Kidney (tissue), 14 donors: ENCODE measurements around the gene PPT1. TPM values are rescaled to one million over a fixed set of nuclear protein-coding genes. Genes with fewer than 3 reads are reported as not detected.

Experiments
- DNase-seq, 5 donors: peaks; one replicate each; pipeline ENCODE4 v3.0.0-alpha.2; 2013 to 2020
- FAIRE-seq: peaks from 2 replicates; lab custom pipeline; 2012; peaks lifted over from hg19 to GRCh38; lab: Jason Lieb, UNC
- H3K27ac ChIP-seq, 2 donors: one replicate each; pipeline ENCODE4 v1.7.0; 2013; ENCODE audit warnings: low read depth in 2 of 2, low read length in 2 of 2, inconsistent platforms in 1 of 2
- H3K27me3 ChIP-seq: one replicate; pipeline ENCODE4 v1.7.1; 2013; ENCODE audit warnings: low read length, inconsistent platforms; ENCODE audit not compliant: control insufficient read depth, insufficient read depth
- H3K36me3 ChIP-seq, 3 donors: one replicate each; pipeline versions ENCODE4 v1.7.0 to v1.7.1; 2013; ENCODE audit warnings: low read length in 3 of 3, control low read depth in 1 of 3, inconsistent platforms in 1 of 3; ENCODE audit not compliant: insufficient read depth in 3 of 3, control insufficient read depth in 2 of 3
- H3K4me1 ChIP-seq, 3 donors: one replicate each; pipeline versions ENCODE4 v1.7.0 to v1.7.1; 2013; ENCODE audit warnings: low read length in 3 of 3, inconsistent platforms in 1 of 3, low read depth in 1 of 3; ENCODE audit not compliant: control insufficient read depth in 2 of 3, insufficient read depth in 2 of 3
- H3K4me3 ChIP-seq, 3 donors: one replicate each; pipeline versions ENCODE4 v1.7.0 to v1.8.1; 2013; ENCODE audit warnings: low read length in 3 of 3, control low read depth in 1 of 3, inconsistent platforms in 1 of 3
- H3K9ac ChIP-seq, 3 donors: one replicate each; pipeline versions ENCODE4 v1.7.0 to v1.7.1; 2013; ENCODE audit warnings: low read length in 3 of 3, control low read depth in 1 of 3, inconsistent platforms in 1 of 3
- H3K9me3 ChIP-seq, 3 donors: one replicate each; pipeline versions ENCODE4 v1.7.0 to v1.7.1; 2013; ENCODE audit warnings: low read length in 3 of 3, control low read depth in 1 of 3, inconsistent platforms in 1 of 3; ENCODE audit not compliant: control insufficient read depth in 2 of 3, insufficient read depth in 1 of 3
- intact Hi-C: fragments of 100-400 bp; cut with DNase I; formaldehyde crosslinking; loops from one replicate; pipeline ENCODE4 v1.11.1; 2022
- polyA plus RNA-seq: library from polyadenylated mRNA; stranded (reverse); fragments of 350-450 nt; fragmentation: Illumina TruSeq; extraction: RNeasy Lipid Tissue Mini Kit (QIAGEN cat#74804); gene quantifications from one replicate; pipeline ENCODE4 v1.2.3, GENCODE V29; 2014; ENCODE audit warnings: low read depth, low replicate concordance; ENCODE audit not compliant: insufficient read depth
- total RNA-seq: library from RNA; stranded (reverse); fragmentation: NEBNext Ultra II Directional; extraction: Animal tissue kit (Norgen Biotek cat#: 25700); gene quantifications from one replicate; pipeline ENCODE4 v1.2.1, GENCODE V29; 2021
- TF ChIP-seq, protein P1 (sequence below): IDR thresholded peaks from 3 replicates; pipeline ENCODE4 v1.5.1; 2012; ENCODE audit warnings: mild to moderate bottlenecking, moderate library complexity, borderline replicate concordance; ENCODE audit not compliant: insufficient read depth; ENCODE audit errors: extremely low read depth
- donor health status: control.
- donor health status: control.
- donor health status: control.
- donor health status: control.
- donor health status: control.
- donor health status: DM: yes; HTN: yes; CAD: no.
- donor health status: Normal renal cell carcinoma (clear cell type).

The PPT1 gene
- total and polyA plus RNA-seq, 2 donors from 2014 or later, result 95.5 to 110 TPM

DNA sequence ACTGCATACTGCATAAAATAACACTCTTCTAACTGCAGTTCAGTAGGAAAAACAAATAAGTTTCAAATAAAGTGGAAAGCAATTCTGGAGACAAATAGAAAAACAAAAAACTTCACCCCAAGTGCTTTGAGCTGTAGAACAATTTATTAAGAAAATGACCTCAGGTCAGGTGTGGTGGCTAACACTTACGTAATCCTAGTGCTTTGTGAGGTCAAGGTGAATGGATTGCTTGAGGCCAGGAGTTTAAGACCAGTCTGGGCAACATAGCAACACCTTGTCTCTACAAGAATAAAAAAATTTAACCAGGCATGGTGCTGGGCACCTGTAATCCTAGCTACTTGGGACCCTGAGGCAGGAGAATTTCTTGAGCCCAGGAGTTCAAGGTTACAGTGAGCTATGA is 5.0 kb upstream of the PPT1 start:
- Histone ChIP-seq H3K27me3 (no peaks in the 10 kb centered on the region), H3K4me3 (no peak overlapping the region), H3K9me3 (no peaks in the 10 kb centered on the region), H3K27ac (no peak overlapping the region), H3K4me1 (peaks cover 0 to 4% (median 0%) of the 10 kb centered on the region in 3 donors), H3K9ac (no peak overlapping the region), H3K36me3 (no peaks in the 10 kb centered on the region)
- intact Hi-C loops, result no loop called here
- no peak for DNase-seq
- TF ChIP-seq, protein P1, sequence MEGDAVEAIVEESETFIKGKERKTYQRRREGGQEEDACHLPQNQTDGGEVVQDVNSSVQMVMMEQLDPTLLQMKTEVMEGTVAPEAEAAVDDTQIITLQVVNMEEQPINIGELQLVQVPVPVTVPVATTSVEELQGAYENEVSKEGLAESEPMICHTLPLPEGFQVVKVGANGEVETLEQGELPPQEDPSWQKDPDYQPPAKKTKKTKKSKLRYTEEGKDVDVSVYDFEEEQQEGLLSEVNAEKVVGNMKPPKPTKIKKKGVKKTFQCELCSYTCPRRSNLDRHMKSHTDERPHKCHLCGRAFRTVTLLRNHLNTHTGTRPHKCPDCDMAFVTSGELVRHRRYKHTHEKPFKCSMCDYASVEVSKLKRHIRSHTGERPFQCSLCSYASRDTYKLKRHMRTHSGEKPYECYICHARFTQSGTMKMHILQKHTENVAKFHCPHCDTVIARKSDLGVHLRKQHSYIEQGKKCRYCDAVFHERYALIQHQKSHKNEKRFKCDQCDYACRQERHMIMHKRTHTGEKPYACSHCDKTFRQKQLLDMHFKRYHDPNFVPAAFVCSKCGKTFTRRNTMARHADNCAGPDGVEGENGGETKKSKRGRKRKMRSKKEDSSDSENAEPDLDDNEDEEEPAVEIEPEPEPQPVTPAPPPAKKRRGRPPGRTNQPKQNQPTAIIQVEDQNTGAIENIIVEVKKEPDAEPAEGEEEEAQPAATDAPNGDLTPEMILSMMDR, result no peak
- no peak for FAIRE-seq

DNA sequence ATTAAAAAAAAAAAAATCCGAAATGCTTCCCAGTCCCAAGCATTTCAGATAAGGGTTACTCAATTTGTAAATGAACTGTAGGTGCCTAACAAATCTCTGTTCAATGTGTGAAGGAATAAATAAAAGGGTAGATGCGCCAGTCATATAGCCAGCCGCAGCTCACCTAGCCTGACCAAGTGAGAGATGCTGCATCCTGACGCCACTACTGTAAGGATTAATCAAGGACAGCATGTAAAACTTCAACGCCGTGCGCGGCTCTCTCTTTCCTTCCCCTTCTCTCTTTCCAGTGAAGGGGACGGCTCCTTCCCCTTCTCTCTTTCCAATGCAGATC is 441 bp downstream of the PPT1 start:
- Histone ChIP-seq H3K27me3 (no peaks in the 10 kb centered on the region), H3K9ac (peak overlapping the region; percentile 6 to 66 (median 32)), H3K4me1 (peaks cover 0 to 5% (median 4%) of the 10 kb centered on the region in 3 donors), H3K27ac (peak overlapping the region in 1 of 2 donors; percentile 59), H3K4me3 (peak overlapping the region; percentile 69 to 92 (median 89)), H3K9me3 (no peaks in the 10 kb centered on the region), H3K36me3 (peaks cover 0 to 4% (median 4%) of the 10 kb centered on the region in 3 donors)
- DNase-seq (no peak), FAIRE-seq (no peak)
- intact Hi-C loops, result no loop called here
- TF ChIP-seq, protein P1, result no peak

DNA sequence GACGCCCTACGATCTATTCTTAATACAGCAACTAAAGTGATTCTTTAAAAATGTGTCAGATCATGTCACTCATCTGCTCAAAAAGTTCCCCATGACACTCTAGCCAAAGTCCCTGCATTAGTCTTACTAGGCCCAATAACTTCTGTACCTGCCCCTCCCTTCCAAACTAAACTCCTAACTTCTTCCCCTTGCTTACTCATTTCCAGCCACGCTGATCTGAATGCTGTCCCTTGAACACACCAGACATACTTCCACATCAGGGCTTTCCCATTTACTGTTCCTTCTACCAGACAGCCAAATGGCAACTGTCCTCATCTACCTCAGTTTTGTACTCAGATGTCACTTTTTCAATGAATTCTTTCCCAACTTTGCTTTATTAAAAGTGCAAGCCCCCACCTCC is 1.2 kb downstream of the PPT1 start:
- H3K27ac ChIP-seq, result no peak overlapping the region
- H3K4me3 ChIP-seq, result no peak overlapping the region
- H3K4me1 ChIP-seq, result peaks cover 0 to 5% (median 4%) of the 10 kb centered on the region in 3 donors
- H3K36me3 ChIP-seq, result peaks cover 3 to 6% (median 4%) of the 10 kb centered on the region in 3 donors
- FAIRE-seq (no peak), DNase-seq (no peak)
- TF ChIP-seq, protein P1, result no peak
- intact Hi-C loops, result no loop called here
- H3K9ac ChIP-seq, result no peak overlapping the region
- no peaks in the 10 kb centered on the region for H3K27me3 ChIP-seq
- no peaks in the 10 kb centered on the region for H3K9me3 ChIP-seq

DNA sequence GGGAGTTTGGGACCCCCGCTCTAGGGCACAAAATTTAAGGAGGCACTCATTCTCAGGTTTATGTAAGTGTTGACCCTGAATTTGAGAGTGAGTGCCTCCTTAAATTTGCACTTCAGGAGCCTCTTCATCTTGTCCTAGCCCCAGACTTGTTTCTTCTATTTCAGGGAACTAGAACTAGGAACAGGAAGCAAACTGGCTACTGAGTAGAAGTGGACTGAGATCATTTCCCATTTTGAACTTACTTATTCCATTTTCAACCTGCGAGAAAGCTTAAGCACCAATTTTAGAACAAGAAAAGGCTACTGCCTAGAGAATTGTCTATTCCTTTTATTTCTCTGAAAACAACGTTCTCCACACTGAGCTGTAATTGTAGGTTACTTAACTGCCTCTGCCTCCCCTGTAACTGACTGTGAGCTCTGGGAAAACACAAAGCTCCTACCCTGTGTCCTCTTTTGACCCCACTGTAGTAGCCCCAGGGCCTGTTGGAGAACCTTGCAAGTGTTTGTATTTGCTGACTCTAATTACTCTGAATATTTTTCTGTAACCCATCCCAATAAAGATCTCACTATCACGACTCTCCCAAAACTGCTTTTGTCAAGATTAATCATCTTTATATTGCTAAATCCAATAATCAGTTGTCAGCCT is 2.5 kb downstream of the PPT1 start:
- Histone ChIP-seq H3K4me1 (peaks cover 0 to 5% (median 4%) of the 10 kb centered on the region in 3 donors), H3K9ac (no peak overlapping the region), H3K27me3 (no peaks in the 10 kb centered on the region), H3K9me3 (no peaks in the 10 kb centered on the region), H3K36me3 (peaks cover 4 to 9% (median 9%) of the 10 kb centered on the region in 3 donors), H3K4me3 (no peak overlapping the region), H3K27ac (no peak overlapping the region)
- FAIRE-seq (no peak), DNase-seq (no peak)
- intact Hi-C loops, result no loop called here
- TF ChIP-seq, protein P1, result no peak
